ENCODE measurements around the gene SEMA3G. TPM values are rescaled to one million over a fixed set of nuclear protein-coding genes. Genes with fewer than 3 reads are reported as not detected.

The SEMA3G gene
- total RNA-seq, 1 donor from 2014 or later = 8.3 TPM

- peak overlapping the region; percentile 83 for H3K27ac ChIP-seq
- no peak overlapping the region for H3K4me3 ChIP-seq
- no peaks in the 10 kb centered on the region for H3K9me3 ChIP-seq
- intact Hi-C loops (cut with DNase I) = no loop called here
- H3K36me3 ChIP-seq = peaks cover 0 to 76% of the 10 kb centered on the region in 2 donors
- no peak for DNase-seq (ENCODE audit: extremely low spot score in 2 of 2)
- peaks cover 39% of the 10 kb centered on the region for H3K4me1 ChIP-seq
- H3K27me3 ChIP-seq = no peaks in the 10 kb centered on the region
- TF ChIP-seq POLR2AphosphoS5 (IDR thresholded peaks at IDR 0.05; ENCODE audit: insufficient read depth in 1 of 2, low read depth in 1 of 2) (no peak), POLR2A (IDR thresholded peaks at IDR 0.05) (no peak), CTCF (IDR thresholded peaks at IDR 0.05) (no peak)
Observed at GRCh38 chr3:52483081-52483480, 38.2 kb upstream of the SEMA3G start.

GRCh38 chr3:52481819-52482521 lies 37.1 kb upstream of the SEMA3G start:
- Histone ChIP-seq H3K9me3 (no peaks in the 10 kb centered on the region), H3K27me3 (no peaks in the 10 kb centered on the region), H3K4me3 (no peak overlapping the region), H3K27ac (no peak overlapping the region), H3K4me1 (peaks cover 39% of the 10 kb centered on the region), H3K36me3 (peaks cover 0 to 76% of the 10 kb centered on the region in 2 donors)
- intact Hi-C loops (cut with DNase I) = no loop called here
- no peak for TF ChIP-seq POLR2AphosphoS5 (IDR thresholded peaks at IDR 0.05; ENCODE audit: insufficient read depth in 1 of 2, low read depth in 1 of 2)
- TF ChIP-seq CTCF (IDR thresholded peaks at IDR 0.05) = no peak
- TF ChIP-seq POLR2A (IDR thresholded peaks at IDR 0.05) = no peak
- no peak for DNase-seq (ENCODE audit: extremely low spot score in 2 of 2)

GRCh38 chr3:52480768-52481715 lies 36.1 kb upstream of the SEMA3G start:
- peaks cover 37% of the 10 kb centered on the region for H3K4me1 ChIP-seq
- TF ChIP-seq CTCF (IDR thresholded peaks at IDR 0.05) (no peak), POLR2A (IDR thresholded peaks at IDR 0.05) (no peak), POLR2AphosphoS5 (IDR thresholded peaks at IDR 0.05; ENCODE audit: insufficient read depth in 1 of 2, low read depth in 1 of 2) (no peak)
- no peak overlapping the region for H3K4me3 ChIP-seq
- DNase-seq (ENCODE audit: extremely low spot score in 2 of 2) = no peak
- no peaks in the 10 kb centered on the region for H3K27me3 ChIP-seq
- no peaks in the 10 kb centered on the region for H3K9me3 ChIP-seq
- intact Hi-C loops (cut with DNase I) = no loop called here
- no peak overlapping the region for H3K27ac ChIP-seq
- peaks cover 0 to 76% of the 10 kb centered on the region in 2 donors for H3K36me3 ChIP-seq

GRCh38 chr3:52479877-52480575 lies 35.1 kb upstream of the SEMA3G start:
- TF ChIP-seq POLR2A (IDR thresholded peaks at IDR 0.05) (no peak), CTCF (IDR thresholded peaks at IDR 0.05) (no peak), POLR2AphosphoS5 (IDR thresholded peaks at IDR 0.05; ENCODE audit: insufficient read depth in 1 of 2, low read depth in 1 of 2) (no peak)
- no peaks in the 10 kb centered on the region for H3K9me3 ChIP-seq
- no peak for DNase-seq (ENCODE audit: extremely low spot score in 2 of 2)
- peaks cover 27% of the 10 kb centered on the region for H3K4me1 ChIP-seq
- H3K27me3 ChIP-seq = no peaks in the 10 kb centered on the region
- H3K36me3 ChIP-seq = peaks cover 0 to 79% of the 10 kb centered on the region in 2 donors
- no peak overlapping the region for H3K27ac ChIP-seq
- H3K4me3 ChIP-seq = no peak overlapping the region
- intact Hi-C loops (cut with DNase I) = loop anchor here (10.0 kb wide), 1 partner anchor 55 kb away; the partner anchor contains the start of genes NT5DC2 and UQCC5
